Stimulated activated CD4-positive, alpha-beta T cell treated with anti-CD3 and anti-CD28 coated beads, Interleukin-4, amount 100 ng/mL, for 4 hours (primary cell): ENCODE data around the gene CACNA1H.
A peak's percentile ranks its signal among the peaks of the same experiment; 100 is the strongest.
"Not testable (repeated sequence)": the region's sequence is repeated elsewhere in the genome, so short reads cannot be mapped to it uniquely, and the experiment has no call there.

ENCODE experiments used
- DNase-seq, 2 experiments: peaks; one replicate each; pipeline ENCODE4 v3.0.0-alpha.2; 2020

CACNA1H gene

GRCh38 chr16:1176280-1176897 lies 23.5 kb downstream of the CACNA1H start:
- no peak for DNase-seq

- DNase-seq: no peak
Measured at GRCh38 chr16:1177053-1177452, 24.1 kb downstream of the CACNA1H start.

- DNase-seq: no peak
Measured at GRCh38 chr16:1177750-1178149, 24.8 kb downstream of the CACNA1H start.

- DNase-seq: no peak
Measured at GRCh38 chr16:1178295-1178910, 25.5 kb downstream of the CACNA1H start.

- no peak for DNase-seq
Measured at GRCh38 chr16:1180549-1181403, 27.9 kb downstream of the CACNA1H start.

- no peak for DNase-seq
Measured at GRCh38 chr16:1181404-1182315, 28.8 kb downstream of the CACNA1H start.

- DNase-seq: no peak
Measured at GRCh38 chr16:1182316-1182671, 29.4 kb downstream of the CACNA1H start.

- no peak for DNase-seq
Measured at GRCh38 chr16:1182950-1183907, 30.3 kb downstream of the CACNA1H start.

GRCh38 chr16:1184156-1184868 lies 31.4 kb downstream of the CACNA1H start:
- no peak for DNase-seq

GRCh38 chr16:1184980-1185379 lies 32.1 kb downstream of the CACNA1H start:
- no peak for DNase-seq

GRCh38 chr16:1185460-1186207 lies 32.7 kb downstream of the CACNA1H start:
- not testable (repeated sequence) for DNase-seq

- DNase-seq: peak in 1 of 2 experiments; percentile 45
Measured at GRCh38 chr16:1188432-1189189, 35.7 kb downstream of the CACNA1H start.

- DNase-seq: no peak
Measured at GRCh38 chr16:1189455-1189854, 36.5 kb downstream of the CACNA1H start.

GRCh38 chr16:1190789-1191188 lies 37.9 kb downstream of the CACNA1H start:
- DNase-seq: not testable (repeated sequence)

GRCh38 chr16:1192384-1193073 lies 39.6 kb downstream of the CACNA1H start:
- no peak for DNase-seq

- DNase-seq: no peak
Measured at GRCh38 chr16:1193143-1193824, 40.4 kb downstream of the CACNA1H start.

GRCh38 chr16:1193825-1194581 lies 41.1 kb downstream of the CACNA1H start:
- DNase-seq: no peak
